ENCODE results near the gene ZNF831.

DNA sequence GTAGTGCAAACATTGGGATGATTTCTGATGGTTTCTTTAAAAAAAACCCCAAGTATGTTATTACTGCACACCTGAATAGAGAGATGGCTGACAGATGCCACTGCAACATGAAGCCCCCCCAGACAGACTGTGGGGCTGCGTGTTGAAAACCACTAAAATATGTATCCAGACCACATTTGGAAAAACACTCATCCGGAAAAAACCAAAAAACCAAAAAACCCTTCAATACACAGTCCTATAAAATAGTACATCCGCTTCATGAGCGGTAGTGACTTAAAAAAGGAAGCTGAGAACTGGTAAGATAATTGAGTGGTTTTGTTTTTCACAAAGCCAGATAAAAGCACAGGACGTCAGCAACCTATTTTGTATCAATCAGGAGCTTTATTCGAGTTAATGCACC is 89.7 kb downstream of the ZNF831 start:
- TF ChIP-seq, protein P1, sequence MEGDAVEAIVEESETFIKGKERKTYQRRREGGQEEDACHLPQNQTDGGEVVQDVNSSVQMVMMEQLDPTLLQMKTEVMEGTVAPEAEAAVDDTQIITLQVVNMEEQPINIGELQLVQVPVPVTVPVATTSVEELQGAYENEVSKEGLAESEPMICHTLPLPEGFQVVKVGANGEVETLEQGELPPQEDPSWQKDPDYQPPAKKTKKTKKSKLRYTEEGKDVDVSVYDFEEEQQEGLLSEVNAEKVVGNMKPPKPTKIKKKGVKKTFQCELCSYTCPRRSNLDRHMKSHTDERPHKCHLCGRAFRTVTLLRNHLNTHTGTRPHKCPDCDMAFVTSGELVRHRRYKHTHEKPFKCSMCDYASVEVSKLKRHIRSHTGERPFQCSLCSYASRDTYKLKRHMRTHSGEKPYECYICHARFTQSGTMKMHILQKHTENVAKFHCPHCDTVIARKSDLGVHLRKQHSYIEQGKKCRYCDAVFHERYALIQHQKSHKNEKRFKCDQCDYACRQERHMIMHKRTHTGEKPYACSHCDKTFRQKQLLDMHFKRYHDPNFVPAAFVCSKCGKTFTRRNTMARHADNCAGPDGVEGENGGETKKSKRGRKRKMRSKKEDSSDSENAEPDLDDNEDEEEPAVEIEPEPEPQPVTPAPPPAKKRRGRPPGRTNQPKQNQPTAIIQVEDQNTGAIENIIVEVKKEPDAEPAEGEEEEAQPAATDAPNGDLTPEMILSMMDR (IDR thresholded peaks at IDR 0.05 in 2 of 3, conservative IDR thresholded peaks at IDR 0.05 in 1 of 3; ENCODE audit: borderline replicate concordance in 1 of 3, insufficient read depth in 1 of 3, low read depth in 2 of 3, low read length in 2 of 3), result no peak
- TF ChIP-seq POLR2A (IDR thresholded peaks at IDR 0.05; ENCODE audit: borderline replicate concordance, extremely low read depth, insufficient read depth, insufficient read length) (no peak), EZH2 (IDR thresholded peaks at IDR 0.05) (no peak), JUND (IDR thresholded peaks at IDR 0.05) (no peak), ZNF274 (IDR thresholded peaks at IDR 0.05; ENCODE audit: low read depth, low read length) (no peak)
- TF ChIP-seq, protein P2, sequence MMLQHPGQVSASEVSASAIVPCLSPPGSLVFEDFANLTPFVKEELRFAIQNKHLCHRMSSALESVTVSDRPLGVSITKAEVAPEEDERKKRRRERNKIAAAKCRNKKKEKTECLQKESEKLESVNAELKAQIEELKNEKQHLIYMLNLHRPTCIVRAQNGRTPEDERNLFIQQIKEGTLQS (IDR thresholded peaks at IDR 0.05), result no peak
- TF ChIP-seq, protein P3, sequence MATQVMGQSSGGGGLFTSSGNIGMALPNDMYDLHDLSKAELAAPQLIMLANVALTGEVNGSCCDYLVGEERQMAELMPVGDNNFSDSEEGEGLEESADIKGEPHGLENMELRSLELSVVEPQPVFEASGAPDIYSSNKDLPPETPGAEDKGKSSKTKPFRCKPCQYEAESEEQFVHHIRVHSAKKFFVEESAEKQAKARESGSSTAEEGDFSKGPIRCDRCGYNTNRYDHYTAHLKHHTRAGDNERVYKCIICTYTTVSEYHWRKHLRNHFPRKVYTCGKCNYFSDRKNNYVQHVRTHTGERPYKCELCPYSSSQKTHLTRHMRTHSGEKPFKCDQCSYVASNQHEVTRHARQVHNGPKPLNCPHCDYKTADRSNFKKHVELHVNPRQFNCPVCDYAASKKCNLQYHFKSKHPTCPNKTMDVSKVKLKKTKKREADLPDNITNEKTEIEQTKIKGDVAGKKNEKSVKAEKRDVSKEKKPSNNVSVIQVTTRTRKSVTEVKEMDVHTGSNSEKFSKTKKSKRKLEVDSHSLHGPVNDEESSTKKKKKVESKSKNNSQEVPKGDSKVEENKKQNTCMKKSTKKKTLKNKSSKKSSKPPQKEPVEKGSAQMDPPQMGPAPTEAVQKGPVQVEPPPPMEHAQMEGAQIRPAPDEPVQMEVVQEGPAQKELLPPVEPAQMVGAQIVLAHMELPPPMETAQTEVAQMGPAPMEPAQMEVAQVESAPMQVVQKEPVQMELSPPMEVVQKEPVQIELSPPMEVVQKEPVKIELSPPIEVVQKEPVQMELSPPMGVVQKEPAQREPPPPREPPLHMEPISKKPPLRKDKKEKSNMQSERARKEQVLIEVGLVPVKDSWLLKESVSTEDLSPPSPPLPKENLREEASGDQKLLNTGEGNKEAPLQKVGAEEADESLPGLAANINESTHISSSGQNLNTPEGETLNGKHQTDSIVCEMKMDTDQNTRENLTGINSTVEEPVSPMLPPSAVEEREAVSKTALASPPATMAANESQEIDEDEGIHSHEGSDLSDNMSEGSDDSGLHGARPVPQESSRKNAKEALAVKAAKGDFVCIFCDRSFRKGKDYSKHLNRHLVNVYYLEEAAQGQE (IDR thresholded peaks at IDR 0.05; ENCODE audit: low read depth), result no peak
